ENCODE measurements around the gene IRF9.

- TF ChIP-seq, protein P1, sequence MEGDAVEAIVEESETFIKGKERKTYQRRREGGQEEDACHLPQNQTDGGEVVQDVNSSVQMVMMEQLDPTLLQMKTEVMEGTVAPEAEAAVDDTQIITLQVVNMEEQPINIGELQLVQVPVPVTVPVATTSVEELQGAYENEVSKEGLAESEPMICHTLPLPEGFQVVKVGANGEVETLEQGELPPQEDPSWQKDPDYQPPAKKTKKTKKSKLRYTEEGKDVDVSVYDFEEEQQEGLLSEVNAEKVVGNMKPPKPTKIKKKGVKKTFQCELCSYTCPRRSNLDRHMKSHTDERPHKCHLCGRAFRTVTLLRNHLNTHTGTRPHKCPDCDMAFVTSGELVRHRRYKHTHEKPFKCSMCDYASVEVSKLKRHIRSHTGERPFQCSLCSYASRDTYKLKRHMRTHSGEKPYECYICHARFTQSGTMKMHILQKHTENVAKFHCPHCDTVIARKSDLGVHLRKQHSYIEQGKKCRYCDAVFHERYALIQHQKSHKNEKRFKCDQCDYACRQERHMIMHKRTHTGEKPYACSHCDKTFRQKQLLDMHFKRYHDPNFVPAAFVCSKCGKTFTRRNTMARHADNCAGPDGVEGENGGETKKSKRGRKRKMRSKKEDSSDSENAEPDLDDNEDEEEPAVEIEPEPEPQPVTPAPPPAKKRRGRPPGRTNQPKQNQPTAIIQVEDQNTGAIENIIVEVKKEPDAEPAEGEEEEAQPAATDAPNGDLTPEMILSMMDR (IDR thresholded peaks at IDR 0.05): peak in 1 of 7 experiments; percentile 11
- TF ChIP-seq POLR2AphosphoS5 (IDR thresholded peaks at IDR 0.05) (peak; percentile 6 to 71 (median 49)), POLR2A (IDR thresholded peaks at IDR 0.05) (peak in 1 of 4 donors; percentile 33), EP300 (IDR thresholded peaks at IDR 0.05) (no peak)
Observed at GRCh38 chr14:24171422-24172260, 10.6 kb downstream of the IRF9 start, which contains the start of gene REC8.

All from stomach (tissue), 4 donors.